Small intestine (tissue), 7 donors: Measurements from ENCODE around the gene EGLN2. TPM values are rescaled to one million over a fixed set of nuclear protein-coding genes. Genes with fewer than 3 reads are reported as not detected.
"Not testable (repeated sequence)": the region's sequence is repeated elsewhere in the genome, so short reads cannot be mapped to it uniquely, and the experiment has no call there.

Source experiments
- DNase-seq, 2 donors: peaks; one replicate each; pipeline versions ENCODE4 v3.0.0 to v3.0.0-alpha.2; 2013
- FAIRE-seq: peaks from 2 replicates; lab custom pipeline; 2012; peaks lifted over from hg19 to GRCh38; lab: Jason Lieb, UNC
- H3K27ac ChIP-seq, 3 donors: one replicate each; pipeline ENCODE4 v1.5.1; 2013; ENCODE audit warnings: low read length in 2 of 3, mild to moderate bottlenecking in 2 of 3, control low read depth in 1 of 3, inconsistent platforms in 1 of 3, low read depth in 1 of 3, moderate library complexity in 1 of 3
- H3K27me3 ChIP-seq, 3 donors: one replicate each; pipeline ENCODE4 v1.6.1; 2013; ENCODE audit warnings: low read length in 3 of 3, inconsistent platforms in 1 of 3; ENCODE audit not compliant: control insufficient read depth in 3 of 3, insufficient read depth in 3 of 3
- H3K36me3 ChIP-seq, 3 donors: one replicate each; pipeline ENCODE4 v1.6.1; 2013; ENCODE audit warnings: low read length in 3 of 3, inconsistent platforms in 1 of 3, low read depth in 1 of 3, mild to moderate bottlenecking in 1 of 3, moderate library complexity in 1 of 3; ENCODE audit not compliant: control insufficient read depth in 3 of 3, insufficient read depth in 2 of 3
- H3K4me1 ChIP-seq, 3 donors: one replicate each; pipeline ENCODE4 v1.6.1; 2013; ENCODE audit warnings: low read length in 2 of 3, inconsistent platforms in 1 of 3, low read depth in 1 of 3, mild to moderate bottlenecking in 1 of 3, moderate library complexity in 1 of 3; ENCODE audit not compliant: control insufficient read depth in 3 of 3, insufficient read depth in 2 of 3
- H3K4me3 ChIP-seq, 3 donors: one replicate each; pipeline ENCODE4 v1.5.1; 2013; ENCODE audit warnings: low read length in 3 of 3, control low read depth in 1 of 3, inconsistent platforms in 1 of 3, low read depth in 1 of 3, mild to moderate bottlenecking in 1 of 3, moderate library complexity in 1 of 3
- H3K9me3 ChIP-seq, 2 donors: one replicate each; pipeline ENCODE4 v1.6.1; 2013; ENCODE audit warnings: low read depth in 1 of 2, low read length in 1 of 2; ENCODE audit not compliant: control insufficient read depth in 2 of 2, insufficient read depth in 1 of 2
- WGBS, 3 donors: extraction: QIAGEN DNeasy Blood & Tissue Kit; methylation state at CpG; one replicate each; pipeline ENCODE4 v1.1.7; 2013; 5-methylcytosine and 5-hydroxymethylcytosine counted together
- polyA plus RNA-seq, 4 donors: library from polyadenylated mRNA; stranded (reverse) in 3 of 4; unstranded in 1 of 4; fragments of 200-250 nt in 3 of 4; fragments of 120-200 nt in 1 of 4; gene quantifications; one replicate each; pipeline versions ENCODE4 v1.2.1 to v1.2.3, GENCODE V29; 2013
- donor health status: healthy with polysubstance abuse.
- donor health status: control.
- donor health status: control.
- donor health status: Bipolar disorder and iron deficiency.
- donor health status: healthy.

Gene EGLN2
- polyA plus RNA-seq, 4 donors, result 60.1 to 103 (median 81.3) TPM

- DNase-seq, result peak in 1 of 2 donors; percentile 29
Observed at GRCh38 chr19:40811478-40812341, 12.7 kb downstream of the EGLN2 start.

GRCh38 chr19:40812571-40812970 lies 13.6 kb downstream of the EGLN2 start:
- 87 to 94% (median 90%) methylated on average over 7 of the region's 7 CpGs for WGBS, 3 donors
- not testable (repeated sequence) for H3K27ac ChIP-seq, FAIRE-seq, DNase-seq, H3K4me3 ChIP-seq, H3K9me3 ChIP-seq, H3K27me3 ChIP-seq
- H3K36me3 ChIP-seq, result peaks cover 0 to 27% (median 3%) of the 10 kb centered on the region in 3 donors
- H3K4me1 ChIP-seq, result peaks cover 0 to 16% (median 8%) of the 10 kb centered on the region in 3 donors

More at GRCh38 chr19:40811478-40812341, 12.7 kb downstream of the EGLN2 start:
- Histone ChIP-seq H3K4me1 (peaks cover 0 to 23% (median 8%) of the 10 kb centered on the region in 3 donors), H3K4me3 (peak overlapping the region in 1 of 3 donors; percentile 62), H3K9me3 (no peaks in the 10 kb centered on the region), H3K36me3 (peaks cover 0 to 36% (median 3%) of the 10 kb centered on the region in 3 donors), H3K27me3 (no peaks in the 10 kb centered on the region), H3K27ac (peak overlapping the region in 2 of 3 donors; percentile 66 to 89)
- WGBS, 3 donors, result 20 to 54% (median 50%) methylated on average over 35 of the region's 35 CpGs
- FAIRE-seq, result no peak

- Histone ChIP-seq H3K4me3 (no peak overlapping the region), H3K4me1 (peaks cover 0 to 20% (median 8%) of the 10 kb centered on the region in 3 donors), H3K27me3 (no peaks in the 10 kb centered on the region), H3K9me3 (no peaks in the 10 kb centered on the region), H3K36me3 (peaks cover 0 to 21% (median 0%) of the 10 kb centered on the region in 3 donors), H3K27ac (no peak overlapping the region)
- 40 to 58% (median 47%) methylated on average over 4 of the region's 4 CpGs for WGBS, 3 donors
- FAIRE-seq, result no peak
- DNase-seq, result no peak
Observed at GRCh38 chr19:40813182-40813581, 14.2 kb downstream of the EGLN2 start.

GRCh38 chr19:40815223-40815622 lies 16.2 kb downstream of the EGLN2 start:
- Histone ChIP-seq H3K27ac (no peak overlapping the region), H3K9me3 (no peaks in the 10 kb centered on the region), H3K36me3 (peaks cover 0 to under 1% (median 0%) of the 10 kb centered on the region in 3 donors), H3K4me3 (no peak overlapping the region), H3K4me1 (peaks cover 0 to 31% (median 4%) of the 10 kb centered on the region in 3 donors), H3K27me3 (no peaks in the 10 kb centered on the region)
- 72 to 77% (median 75%) methylated on average over 4 of the region's 4 CpGs for WGBS, 3 donors
- no peak for DNase-seq
- FAIRE-seq, result no peak

- H3K27me3 ChIP-seq, FAIRE-seq, H3K27ac ChIP-seq, H3K9me3 ChIP-seq, H3K36me3 ChIP-seq: not testable (repeated sequence)
- Histone ChIP-seq H3K4me1 (peaks cover 0 to 36% (median 0%) of the 10 kb centered on the region in 3 donors), H3K4me3 (peak overlapping the region in 1 of 3 donors; percentile 21)
- DNase-seq, result peak; percentile 59 to 79
- 21 to 36% (median 34%) methylated on average over 18 to 36 of the region's 36 CpGs for WGBS, 3 donors
Observed at GRCh38 chr19:40818480-40819399, 19.7 kb downstream of the EGLN2 start.

- not testable (repeated sequence) for H3K36me3 ChIP-seq, H3K9me3 ChIP-seq, H3K4me3 ChIP-seq, H3K27me3 ChIP-seq, FAIRE-seq
- Histone ChIP-seq H3K27ac (peak overlapping the region in 1 of 3 donors; percentile 34), H3K4me1 (peaks cover 0 to 42% (median 0%) of the 10 kb centered on the region in 3 donors)
- DNase-seq, result peak; percentile 20 to 37
- WGBS, 3 donors, result 47 to 52% (median 51%) methylated on average over 6 of the region's 6 CpGs
Observed at GRCh38 chr19:40819479-40820234, 20.7 kb downstream of the EGLN2 start.

- DNase-seq (no peak), FAIRE-seq (no peak)
- H3K4me1 ChIP-seq, result peaks cover 0 to 42% (median 0%) of the 10 kb centered on the region in 3 donors
- 90 to 94% (median 91%) methylated on average over 21 to 22 of the region's 22 CpGs for WGBS, 3 donors
- H3K27me3 ChIP-seq, result no peaks in the 10 kb centered on the region
- no peak overlapping the region for H3K4me3 ChIP-seq
- peaks cover 0 to 6% (median 1%) of the 10 kb centered on the region in 3 donors for H3K36me3 ChIP-seq
- no peaks in the 10 kb centered on the region for H3K9me3 ChIP-seq
- peak overlapping the region in 1 of 3 donors; percentile 95 for H3K27ac ChIP-seq
Observed at GRCh38 chr19:40822161-40822560, 23.2 kb downstream of the EGLN2 start.
